HL-60/S4 treated with phorbol 12-myristate 13-acetate at 8.2 ng/mL for 4 days and 3 days (cell line): ENCODE data around the gene TBC1D22A.
"Not testable (repeated sequence)": the region's sequence is repeated elsewhere in the genome, so short reads cannot be mapped to it uniquely, and the experiment has no call there.

Experiments
- in situ Hi-C: fragments of 300-500 bp; cut with MboI; formaldehyde crosslinking; loops from 2 replicates; pipeline ENCODE4 v1.15.0; 2022; ENCODE audit warnings: low sequenced_read_pairs

TBC1D22A gene

GRCh38 chr22:47170511-47171440 lies 408.3 kb downstream of the TBC1D22A start:
- in situ Hi-C loops: not testable (repeated sequence)

GRCh38 chr22:47171441-47172221 lies 409.2 kb downstream of the TBC1D22A start:
- in situ Hi-C loops: no loop called here

DNA sequence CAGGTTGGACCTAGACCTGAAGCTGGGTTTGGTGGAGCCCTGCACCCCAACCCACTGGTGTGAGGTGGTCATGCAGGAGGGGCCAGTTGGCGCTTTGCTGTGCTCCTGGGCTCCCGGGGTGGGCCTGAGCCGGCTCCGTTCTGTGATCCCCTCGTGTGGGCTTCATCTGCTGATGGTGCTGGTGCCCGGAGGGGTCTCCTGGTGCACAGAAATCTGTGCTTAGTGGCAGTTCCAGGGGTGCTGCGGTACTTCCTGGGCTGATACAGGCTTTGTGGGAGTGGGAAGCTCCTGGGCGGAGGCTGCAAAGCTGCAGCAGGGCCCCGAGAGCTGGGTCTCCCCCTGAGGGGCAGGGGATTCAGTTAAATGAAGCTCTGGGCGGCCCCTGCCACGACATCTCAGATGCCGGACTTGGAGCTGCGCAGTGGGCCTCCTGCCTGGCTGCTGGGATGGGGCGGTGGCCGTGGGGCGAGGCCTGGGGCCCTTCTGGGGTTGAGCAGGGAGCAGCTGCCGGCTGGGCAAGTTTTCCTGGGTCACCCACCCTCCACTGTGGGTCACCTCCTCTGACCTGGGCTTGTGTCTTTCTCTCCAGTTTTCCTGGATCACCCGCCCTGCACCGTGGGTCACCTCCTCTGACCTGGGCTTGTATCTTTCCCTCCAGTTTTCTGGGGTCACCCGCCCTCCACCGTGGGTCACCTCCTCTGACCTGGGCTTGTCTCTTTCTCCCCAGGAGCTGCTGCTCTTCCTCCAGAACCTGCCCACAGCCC lies 410.5 kb downstream of the TBC1D22A start:
- in situ Hi-C loops: no loop called here

DNA sequence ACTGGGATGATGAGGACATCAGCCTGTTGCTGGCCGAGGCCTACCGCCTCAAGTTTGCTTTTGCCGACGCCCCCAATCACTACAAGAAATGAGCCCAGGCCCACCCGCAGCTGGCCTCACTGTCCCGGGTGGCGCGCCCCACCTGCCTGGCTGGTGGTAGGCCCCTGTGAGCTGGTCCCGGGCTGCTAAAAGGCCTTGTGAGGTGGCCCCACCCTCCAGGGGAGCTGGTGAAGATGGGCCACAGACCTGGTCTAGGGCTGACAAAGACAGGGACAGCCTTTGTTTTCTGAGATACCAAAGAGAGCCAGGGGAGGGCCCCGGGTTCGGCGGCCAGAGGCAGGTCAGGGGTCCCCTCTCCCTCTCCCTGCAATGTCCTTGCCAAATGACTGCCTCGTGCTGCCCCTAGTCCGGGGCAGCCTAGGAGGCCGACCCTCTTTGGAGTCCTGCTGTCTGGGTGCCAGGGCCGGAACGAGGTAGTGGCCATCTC lies 411.1 kb downstream of the TBC1D22A start:
- in situ Hi-C loops: no loop called here

- in situ Hi-C loops: no loop called here
Measured at GRCh38 chr22:47174096-47174495, 411.6 kb downstream of the TBC1D22A start.

GRCh38 chr22:47174671-47175112 lies 412.2 kb downstream of the TBC1D22A start:
- in situ Hi-C loops: loop anchor here (25.0 kb wide), 1 partner anchor 87 kb away; no protein-coding TSS in a partner anchor

GRCh38 chr22:47175151-47176025 lies 412.9 kb downstream of the TBC1D22A start:
- in situ Hi-C loops: loop anchor here (25.0 kb wide), 1 partner anchor 88 kb away; no protein-coding TSS in a partner anchor

DNA sequence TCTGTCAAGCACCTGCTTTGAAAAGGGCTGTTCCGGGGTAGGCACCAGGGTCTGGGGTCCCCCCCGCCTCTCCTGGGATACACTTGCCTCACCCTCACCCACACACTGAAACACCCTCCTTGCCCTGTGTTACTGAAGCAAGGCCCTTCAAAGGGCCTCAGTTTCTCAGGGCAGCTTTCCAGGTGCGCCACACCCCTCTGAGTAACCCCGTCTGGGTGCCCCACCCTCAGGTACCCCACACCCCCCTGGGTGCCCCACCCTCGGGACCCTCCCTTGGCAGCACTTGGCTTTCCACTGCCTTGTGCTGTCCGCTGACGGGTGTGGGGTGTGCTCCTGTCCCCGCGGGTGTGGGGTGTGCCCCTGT lies 413.6 kb downstream of the TBC1D22A start:
- in situ Hi-C loops: loop anchor here (25.0 kb wide), 1 partner anchor 89 kb away; no protein-coding TSS in a partner anchor

GRCh38 chr22:47176573-47177333 lies 414.3 kb downstream of the TBC1D22A start:
- in situ Hi-C loops: loop anchor here (25.0 kb wide), 1 partner anchor 89 kb away; no protein-coding TSS in a partner anchor

DNA sequence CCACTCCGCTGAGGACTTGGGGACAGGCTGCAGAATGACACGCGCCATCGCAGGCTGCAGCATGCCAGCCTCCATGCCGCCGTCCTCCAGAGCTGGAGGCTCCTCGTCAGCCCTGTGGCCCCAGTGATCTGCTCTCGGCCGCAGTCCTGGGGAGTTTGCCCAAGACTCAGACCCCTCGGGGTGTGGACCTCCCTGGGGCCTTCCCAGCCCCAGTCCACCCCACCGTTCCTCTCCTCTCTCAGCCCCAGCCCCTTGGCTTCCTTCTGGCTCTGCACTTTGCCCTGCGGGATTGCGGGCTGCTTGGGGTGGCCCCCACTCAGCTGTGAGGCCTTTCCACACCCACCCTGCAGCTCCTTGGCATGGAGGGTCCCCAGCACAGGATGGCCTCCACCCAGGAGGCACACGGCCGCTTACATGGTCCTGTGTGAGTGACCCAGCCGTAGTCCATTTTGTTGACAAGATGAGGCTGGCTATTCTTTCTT lies 414.9 kb downstream of the TBC1D22A start:
- in situ Hi-C loops: loop anchor here (25.0 kb wide), 1 partner anchor 90 kb away; no protein-coding TSS in a partner anchor

GRCh38 chr22:47178339-47178738 lies 415.9 kb downstream of the TBC1D22A start:
- in situ Hi-C loops: loop anchor here (25.0 kb wide), 1 partner anchor 91 kb away; no protein-coding TSS in a partner anchor

DNA sequence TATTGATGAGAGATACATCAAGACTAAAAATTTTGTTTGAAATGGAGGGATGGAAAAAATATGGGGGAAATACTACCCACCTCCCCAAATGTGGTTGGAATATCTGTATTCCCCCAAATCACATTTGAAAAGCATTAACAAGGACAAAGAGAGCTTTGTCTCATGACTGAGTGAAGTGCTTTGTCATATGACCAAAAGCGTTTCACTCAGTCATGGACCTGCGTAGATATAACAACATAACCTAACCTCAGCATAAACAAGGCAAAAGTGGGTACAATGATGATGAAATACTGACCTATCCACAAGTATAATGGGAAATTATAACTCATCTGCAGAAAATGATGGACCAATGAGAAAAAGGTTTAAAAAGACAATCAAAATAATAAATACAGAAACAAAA lies 418.3 kb downstream of the TBC1D22A start:
- in situ Hi-C loops: loop anchor here (25.0 kb wide), 1 partner anchor 93 kb away; no protein-coding TSS in a partner anchor

DNA sequence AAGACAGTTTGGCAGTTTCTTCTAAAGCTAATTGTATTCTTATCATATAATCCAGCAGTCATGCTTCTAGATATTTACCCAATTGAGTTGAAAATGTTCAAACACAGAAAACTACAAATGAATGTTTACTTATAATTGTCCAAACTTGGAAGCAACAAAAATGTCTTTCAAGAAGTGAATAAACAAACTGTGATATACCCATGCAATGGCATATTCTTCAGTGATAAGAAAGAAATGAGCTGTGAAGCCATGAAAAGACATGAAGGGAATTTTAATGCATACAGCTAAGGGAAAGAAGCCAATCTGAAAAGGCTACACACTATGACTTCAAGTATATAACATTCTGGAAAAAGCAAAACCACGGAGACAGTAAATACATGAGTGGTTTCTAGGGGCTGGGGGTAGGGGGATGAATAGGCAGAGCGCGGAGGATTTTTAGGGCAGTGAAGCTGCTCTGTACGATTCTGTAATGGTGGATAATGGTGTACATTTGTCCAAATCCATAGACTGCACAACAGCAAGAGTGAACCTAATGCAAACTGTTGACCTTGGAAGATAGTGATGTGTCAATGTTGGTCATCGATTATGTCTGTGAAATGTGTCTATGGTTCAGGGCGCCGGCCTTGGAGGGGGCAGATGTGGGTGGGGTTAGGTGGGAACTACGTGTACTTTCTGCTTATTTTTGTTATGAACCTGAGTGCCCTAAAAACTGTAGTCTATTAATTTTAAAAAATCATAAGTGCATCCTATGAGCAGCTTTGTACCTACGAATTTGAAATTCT lies 424.9 kb downstream of the TBC1D22A start:
- in situ Hi-C loops: loop anchor here (25.0 kb wide), 1 partner anchor 100 kb away; no protein-coding TSS in a partner anchor

DNA sequence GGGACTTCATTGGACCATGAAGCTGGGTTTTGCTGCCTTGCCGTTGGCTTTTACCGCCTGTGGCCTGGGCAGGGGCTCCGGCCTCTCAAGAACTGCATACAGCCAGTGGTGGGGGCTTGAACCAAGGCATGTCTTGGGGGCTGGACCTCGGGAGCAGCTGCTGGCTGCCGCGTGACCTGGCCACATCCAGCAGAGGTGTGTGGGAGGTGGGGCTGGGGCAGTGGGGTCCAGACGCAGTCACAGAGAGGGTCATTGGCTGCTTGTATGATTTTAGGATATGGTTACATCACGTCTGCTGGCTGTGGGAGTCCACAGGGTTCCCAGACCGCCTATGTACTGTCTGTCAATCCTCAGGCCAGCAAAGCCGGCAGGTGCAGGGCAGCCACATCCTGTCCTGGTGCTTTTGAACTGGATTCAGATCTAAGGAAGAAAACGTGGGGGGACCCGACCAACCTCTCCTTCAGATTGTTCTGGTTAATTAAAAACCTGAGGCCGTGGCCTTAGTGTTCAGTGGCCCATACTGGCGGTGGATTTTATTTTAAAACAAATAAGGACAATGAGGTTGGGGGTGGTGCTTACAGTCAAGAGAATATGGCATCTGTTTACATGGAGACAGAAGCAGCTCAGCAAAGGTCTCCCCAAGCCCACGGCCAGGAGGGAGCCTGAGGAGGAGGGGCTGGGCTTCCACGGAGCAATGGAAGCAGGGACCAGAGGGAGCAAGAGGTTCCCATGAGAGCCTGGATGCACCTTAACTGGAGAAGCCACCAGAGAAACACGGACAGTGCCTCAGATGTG lies 426.0 kb downstream of the TBC1D22A start:
- in situ Hi-C loops: loop anchor here (25.0 kb wide), 1 partner anchor 101 kb away; no protein-coding TSS in a partner anchor

DNA sequence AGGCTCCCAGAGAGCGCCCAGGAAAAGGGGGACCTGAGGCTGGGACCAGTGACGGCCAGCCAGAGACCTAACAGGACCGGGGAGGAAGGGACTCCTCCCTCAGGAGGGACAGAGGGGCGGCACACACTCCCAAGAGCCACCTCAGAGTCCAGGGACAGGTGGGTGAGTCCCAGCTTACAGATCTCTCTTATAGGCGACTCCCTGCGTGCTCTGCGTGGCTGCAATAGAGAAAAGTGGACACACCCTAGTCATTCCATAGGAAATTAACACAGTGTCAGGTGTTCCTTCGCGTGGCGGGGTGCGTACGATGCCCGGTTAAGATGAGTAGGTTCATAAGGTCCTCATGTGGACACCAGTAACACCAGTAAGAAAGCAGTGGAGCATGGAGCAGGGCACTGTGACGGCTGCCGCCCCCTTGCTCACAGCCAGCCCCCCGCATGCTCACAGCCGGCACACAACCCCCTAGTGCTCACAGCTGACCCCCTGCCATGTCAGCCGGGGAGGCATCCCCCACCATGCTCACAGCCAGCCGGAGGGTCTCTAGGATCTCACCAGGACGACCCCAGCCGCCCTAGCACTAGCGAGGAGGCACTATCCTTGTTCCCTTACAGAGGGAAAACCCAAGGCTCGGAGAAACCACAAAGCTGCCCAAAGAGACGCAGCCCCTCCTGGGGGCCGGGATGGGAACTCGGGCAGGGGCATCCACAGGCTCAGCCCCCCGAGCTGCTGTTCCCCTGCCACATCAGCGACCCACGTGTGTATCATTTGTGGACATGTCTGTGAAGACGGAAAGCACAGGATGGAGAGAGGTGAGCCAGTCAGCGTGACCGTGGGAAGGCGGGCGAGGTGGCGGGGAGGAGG lies 426.8 kb downstream of the TBC1D22A start:
- in situ Hi-C loops: loop anchor here (25.0 kb wide), 1 partner anchor 102 kb away; no protein-coding TSS in a partner anchor
